Mesothelial cell of epicardium (in vitro differentiated cells): ENCODE data around the gene CABLES2. TPM values are rescaled to one million over a fixed set of nuclear protein-coding genes. Genes with fewer than 3 reads are reported as not detected.

Experiments used
- DNase-seq, 2 experiments: peaks; one replicate each; pipeline ENCODE4 v3.0.0; 2021; ENCODE audit warnings: low spot score in 2 of 2; ENCODE audit not compliant: unreplicated experiment in 2 of 2
- H3K27ac Mint-ChIP-seq: 2 replicates; pipeline ENCODE4 v1.8.0; 2021; ENCODE audit warnings: mixed read lengths
- H3K27me3 Mint-ChIP-seq: 2 replicates; pipeline ENCODE4 v1.8.0; 2021; ENCODE audit warnings: low read depth, mixed read lengths
- H3K36me3 Mint-ChIP-seq: 2 replicates; pipeline ENCODE4 v1.8.0; 2021; ENCODE audit warnings: mixed read lengths
- H3K4me1 Mint-ChIP-seq: 2 replicates; pipeline ENCODE4 v1.8.0; 2021; ENCODE audit warnings: mixed read lengths
- H3K4me3 Mint-ChIP-seq: 2 replicates; pipeline ENCODE4 v1.8.0; 2021; ENCODE audit warnings: mild to moderate bottlenecking, moderate library complexity, mixed read lengths
- H3K9me3 Mint-ChIP-seq: 2 replicates; pipeline ENCODE4 v1.8.0; 2021; ENCODE audit warnings: mixed read lengths
- total RNA-seq: library from RNA; stranded (reverse); gene quantifications from 3 replicates; pipeline ENCODE4 v1.2.1, GENCODE V29; 2021
- TF ChIP-seq, protein P1 (sequence below): fragments of 200-600 bp; sonication (generic); IDR thresholded peaks from one replicate; pipeline ENCODE4 v1.5.0; 2021; ENCODE audit warnings: antibody characterized with exemption; ENCODE audit not compliant: unreplicated experiment

CABLES2 gene
- total RNA-seq, 1 donor from 2014 or later: 23.7 TPM

DNA sequence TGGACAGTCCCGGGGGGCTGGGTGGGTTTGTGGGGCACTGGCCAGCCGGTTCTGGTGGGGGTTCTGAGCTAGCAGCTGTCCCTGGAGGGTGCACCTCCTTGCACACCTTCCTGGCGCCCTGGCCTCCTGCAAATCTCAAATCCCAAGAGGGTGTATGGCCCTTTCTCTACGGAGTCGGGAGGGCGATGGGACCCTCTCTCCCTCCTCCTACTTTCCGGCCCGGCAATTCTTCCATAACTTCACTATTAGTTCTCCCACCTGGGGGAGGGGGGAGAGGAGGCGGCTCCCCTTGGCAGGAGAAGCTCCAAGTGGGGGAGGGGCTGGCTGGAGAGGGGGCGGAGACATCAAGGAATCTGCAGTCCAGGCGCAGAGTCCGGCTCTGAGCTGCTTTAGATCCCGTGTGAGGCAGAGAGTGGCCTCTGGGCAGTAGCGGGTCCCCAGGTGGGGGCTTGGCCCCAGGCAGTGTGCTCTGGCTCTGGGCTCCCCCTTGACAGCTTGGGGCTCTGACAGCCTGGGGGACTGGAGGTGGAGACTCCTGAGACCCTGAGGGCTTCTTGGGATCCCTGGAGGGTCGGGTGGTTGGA, 38.6 kb downstream of the CABLES2 start:
- Mint-ChIP-seq H3K9me3 (no peaks in the 10 kb centered on the region), H3K4me1 (peaks cover 44% of the 10 kb centered on the region), H3K27me3 (no peaks in the 10 kb centered on the region), H3K4me3 (peak overlapping the region; percentile 63), H3K36me3 (no peaks in the 10 kb centered on the region), H3K27ac (peak overlapping the region; percentile 85)
- peak in 1 of 2 experiments; percentile 72 for DNase-seq
- TF ChIP-seq, protein P1, sequence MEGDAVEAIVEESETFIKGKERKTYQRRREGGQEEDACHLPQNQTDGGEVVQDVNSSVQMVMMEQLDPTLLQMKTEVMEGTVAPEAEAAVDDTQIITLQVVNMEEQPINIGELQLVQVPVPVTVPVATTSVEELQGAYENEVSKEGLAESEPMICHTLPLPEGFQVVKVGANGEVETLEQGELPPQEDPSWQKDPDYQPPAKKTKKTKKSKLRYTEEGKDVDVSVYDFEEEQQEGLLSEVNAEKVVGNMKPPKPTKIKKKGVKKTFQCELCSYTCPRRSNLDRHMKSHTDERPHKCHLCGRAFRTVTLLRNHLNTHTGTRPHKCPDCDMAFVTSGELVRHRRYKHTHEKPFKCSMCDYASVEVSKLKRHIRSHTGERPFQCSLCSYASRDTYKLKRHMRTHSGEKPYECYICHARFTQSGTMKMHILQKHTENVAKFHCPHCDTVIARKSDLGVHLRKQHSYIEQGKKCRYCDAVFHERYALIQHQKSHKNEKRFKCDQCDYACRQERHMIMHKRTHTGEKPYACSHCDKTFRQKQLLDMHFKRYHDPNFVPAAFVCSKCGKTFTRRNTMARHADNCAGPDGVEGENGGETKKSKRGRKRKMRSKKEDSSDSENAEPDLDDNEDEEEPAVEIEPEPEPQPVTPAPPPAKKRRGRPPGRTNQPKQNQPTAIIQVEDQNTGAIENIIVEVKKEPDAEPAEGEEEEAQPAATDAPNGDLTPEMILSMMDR: no peak

DNA sequence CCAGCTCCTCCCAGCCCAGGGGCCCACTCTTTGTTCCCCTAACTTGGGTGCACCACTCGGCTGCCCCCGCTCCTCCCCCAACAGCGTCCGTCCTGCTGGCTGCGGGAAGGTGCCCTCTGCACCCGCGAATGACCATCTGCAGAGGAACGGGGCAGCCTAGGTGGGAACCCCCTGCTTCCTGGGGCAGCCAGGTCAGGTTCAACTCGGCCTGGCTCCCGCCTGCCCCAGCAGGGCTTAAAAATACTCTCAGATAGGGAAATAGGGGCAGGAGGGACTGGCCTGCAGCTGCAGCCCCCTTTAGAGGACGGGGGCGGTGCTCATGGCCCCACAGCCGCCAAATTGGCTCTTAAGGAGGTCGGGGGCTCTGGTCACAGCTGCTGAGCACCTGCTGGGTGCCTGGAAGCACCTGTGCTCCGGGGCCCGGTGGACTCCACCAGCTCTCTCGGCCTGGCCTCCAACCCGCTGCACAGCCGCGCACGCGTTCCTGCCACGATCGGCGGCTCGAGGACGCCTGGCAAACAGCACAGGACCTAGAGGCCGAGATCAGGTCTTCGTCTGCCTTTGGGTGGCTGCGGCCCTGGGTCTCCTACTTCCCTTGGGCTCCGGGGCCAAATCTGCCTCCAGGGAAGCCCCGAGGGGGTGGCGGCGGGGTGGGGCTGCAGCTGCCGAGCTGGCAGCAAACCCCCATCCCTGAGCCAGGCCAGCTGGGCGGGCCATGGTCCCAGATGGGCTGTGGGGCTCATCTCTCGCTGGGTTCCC, 39.3 kb downstream of the CABLES2 start:
- H3K36me3 Mint-ChIP-seq: no peaks in the 10 kb centered on the region
- H3K4me1 Mint-ChIP-seq: peaks cover 47% of the 10 kb centered on the region
- no peaks in the 10 kb centered on the region for H3K9me3 Mint-ChIP-seq
- DNase-seq: peak in 1 of 2 experiments; percentile 63
- H3K4me3 Mint-ChIP-seq: peak overlapping the region; percentile 63
- peak overlapping the region; percentile 73 for H3K27ac Mint-ChIP-seq
- TF ChIP-seq, protein P1: no peak
- no peaks in the 10 kb centered on the region for H3K27me3 Mint-ChIP-seq

DNA sequence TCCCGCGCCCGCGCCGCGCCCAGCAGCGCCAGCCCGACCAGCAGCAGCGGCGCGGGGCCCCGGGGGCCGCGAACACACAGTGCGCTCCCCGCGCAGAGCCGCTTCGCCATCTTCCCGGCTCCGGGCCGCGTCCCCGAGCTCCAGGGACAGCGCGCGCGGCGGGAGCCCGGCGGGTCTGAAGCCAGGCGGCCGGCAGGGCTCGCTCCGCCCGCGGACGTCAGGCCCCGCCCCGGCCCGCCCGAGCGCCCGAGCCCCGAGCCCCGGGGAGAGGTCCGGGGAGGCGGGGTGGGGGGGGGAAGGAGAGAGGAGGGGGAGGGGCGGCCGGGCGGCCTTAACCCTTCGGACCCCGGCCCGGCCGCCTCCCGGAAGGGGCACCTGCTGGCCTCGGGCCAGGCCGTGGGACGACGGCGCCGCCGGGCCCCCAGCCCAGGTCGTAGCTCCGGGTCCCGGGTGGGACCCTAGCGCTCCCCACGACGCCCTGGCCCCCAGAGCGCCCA, 39.9 kb downstream of the CABLES2 start, which contains the start of gene LAMA5:
Gene LAMA5 (minus strand): TSS at position 177 of the 497 bp plus-strand sequence. CDS start 67 bp downstream, at position 110.
- TF ChIP-seq, protein P1: no peak
- peak within 1 kb of the TSS; percentile 94 for H3K27ac Mint-ChIP-seq
- DNase-seq: peak in 1 of 2 experiments; percentile 71
- H3K4me3 Mint-ChIP-seq: peak within 1 kb of the TSS; percentile 75
- H3K27me3 Mint-ChIP-seq: no peaks in the 10 kb centered on the region
- H3K36me3 Mint-ChIP-seq: no peaks in the 10 kb centered on the region
- H3K4me1 Mint-ChIP-seq: peaks cover 53% of the 10 kb centered on the region
- no peaks in the 10 kb centered on the region for H3K9me3 Mint-ChIP-seq

DNA sequence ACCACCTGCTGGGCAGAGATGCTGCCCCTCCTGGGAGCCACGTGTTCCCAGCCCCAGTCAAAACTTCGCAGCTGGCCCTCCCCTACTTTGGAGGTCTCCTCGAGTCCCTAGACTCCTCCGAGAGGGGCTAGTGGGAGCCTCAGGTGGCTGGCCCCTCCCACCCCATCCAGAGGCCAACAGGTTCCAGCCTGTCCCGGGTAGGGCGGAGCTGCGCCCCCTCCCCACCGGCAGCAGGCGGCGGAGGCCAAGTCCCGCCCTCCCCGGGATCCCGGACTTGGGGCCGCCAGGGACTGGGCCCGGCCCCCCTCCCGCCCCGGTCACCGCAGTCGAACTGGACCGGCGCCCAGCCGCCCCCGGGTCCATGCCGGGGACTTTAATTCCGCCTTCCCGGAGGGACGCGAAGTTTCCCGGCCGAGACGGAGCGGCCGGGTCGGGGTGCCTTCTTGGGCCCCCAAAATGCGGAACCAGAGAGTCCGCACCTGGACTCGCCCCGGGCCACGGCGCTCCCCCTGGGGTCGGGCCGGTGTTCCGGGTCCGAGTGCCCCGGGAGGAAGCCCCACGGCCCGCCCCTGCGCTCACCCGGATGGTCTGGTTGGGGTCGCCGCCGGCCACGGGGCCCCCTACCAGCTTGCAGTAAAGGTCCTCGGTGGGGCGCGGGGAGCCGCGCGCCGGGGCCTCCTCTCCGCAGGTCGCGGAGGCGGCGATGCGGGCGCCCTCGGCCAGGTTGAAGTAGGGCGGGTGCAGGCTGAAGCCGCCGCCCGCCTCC, 40.5 kb downstream of the CABLES2 start:
- Mint-ChIP-seq H3K27ac (peak overlapping the region; percentile 94), H3K27me3 (no peaks in the 10 kb centered on the region), H3K36me3 (no peaks in the 10 kb centered on the region), H3K4me1 (peaks cover 59% of the 10 kb centered on the region), H3K4me3 (peak overlapping the region; percentile 75), H3K9me3 (no peaks in the 10 kb centered on the region)
- TF ChIP-seq, protein P1: no peak
- peak in 1 of 2 experiments; percentile 66 for DNase-seq

DNA sequence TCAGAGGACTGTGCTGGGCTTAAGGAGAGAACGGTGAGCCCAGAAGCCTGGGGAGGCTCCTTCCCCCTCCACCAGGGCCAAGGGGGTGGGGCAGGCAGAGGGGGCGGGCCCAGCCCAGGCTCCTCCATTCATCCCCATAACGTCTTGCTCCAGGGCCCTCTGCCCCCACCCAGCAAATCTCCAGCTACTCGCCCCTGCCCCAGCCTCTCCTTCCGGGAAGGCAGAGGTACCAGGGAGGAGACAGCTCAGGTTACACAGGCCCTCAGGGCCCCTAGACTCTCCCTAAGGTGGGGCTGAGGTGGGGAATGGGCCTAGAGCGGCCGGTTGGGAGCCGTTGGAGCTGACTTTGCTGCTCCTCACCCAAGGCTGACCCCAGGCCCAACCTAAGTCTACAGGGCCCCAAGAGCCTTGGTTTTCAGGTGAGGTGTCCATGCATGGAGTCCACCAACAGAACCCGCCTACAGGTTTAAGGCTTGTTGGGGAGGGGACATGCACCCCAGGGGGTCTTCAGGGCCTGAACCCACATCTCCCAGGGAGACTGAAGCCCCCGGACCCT, 41.2 kb downstream of the CABLES2 start:
- no peaks in the 10 kb centered on the region for H3K27me3 Mint-ChIP-seq
- H3K36me3 Mint-ChIP-seq: no peaks in the 10 kb centered on the region
- no peak for DNase-seq
- H3K9me3 Mint-ChIP-seq: no peaks in the 10 kb centered on the region
- TF ChIP-seq, protein P1: no peak
- H3K27ac Mint-ChIP-seq: peak overlapping the region; percentile 94
- peak overlapping the region; percentile 75 for H3K4me3 Mint-ChIP-seq
- H3K4me1 Mint-ChIP-seq: peaks cover 63% of the 10 kb centered on the region
